HepG2 (cell line): ENCODE measurements around the gene NAT14.

Experiments used
- ATRX ChIP-seq: sonication (generic); formaldehyde crosslinking; IDR thresholded peaks from 2 replicates; pipeline ENCODE4 v1.4.0; 2020; ENCODE audit warnings: missing genetic modification reagents, borderline replicate concordance
- EEA1 ChIP-seq: sonication (generic); formaldehyde crosslinking; IDR thresholded peaks from 2 replicates; pipeline ENCODE4 v1.5.1; 2020; ENCODE audit warnings: mild to moderate bottlenecking, missing genetic modification reagents, borderline replicate concordance
- EP300 ChIP-seq, 3 experiments: sonication (generic) in 1 of 3; formaldehyde crosslinking in 1 of 3; IDR thresholded peaks; 2 replicates each; pipeline versions ENCODE4 v1.5.1 to v1.6.1; 2011 to 2020; ENCODE audit warnings: low read depth in 2 of 3, low read length in 2 of 3, borderline replicate concordance in 1 of 3, improper control_type of control experiment in 1 of 3, mild to moderate bottlenecking in 1 of 3, missing genetic modification reagents in 1 of 3, moderate library complexity in 1 of 3
- EZH2 ChIP-seq: conservative IDR thresholded peaks from 2 replicates; pipeline ENCODE4 v1.6.1; 2012; ENCODE audit warnings: mild to moderate bottlenecking, low read depth, low read length, moderate library complexity
- MAX ChIP-seq: IDR thresholded peaks from 2 replicates; pipeline ENCODE4 v1.6.1; 2012; ENCODE audit warnings: inconsistent platforms
- POLR2A ChIP-seq, 2 experiments: IDR thresholded peaks; 2 replicates each; pipeline ENCODE4 v1.6.1; 2011; ENCODE audit warnings: low read depth in 2 of 2, low read length in 2 of 2, mild to moderate bottlenecking in 1 of 2, moderate library complexity in 1 of 2; ENCODE audit not compliant: insufficient read depth in 1 of 2
- STAG1 ChIP-seq: sonication (generic); formaldehyde crosslinking; IDR thresholded peaks from 2 replicates; pipeline ENCODE4 v1.4.0; 2020; ENCODE audit warnings: missing genetic modification reagents
- ZBTB33 ChIP-seq: sonication (generic); formaldehyde crosslinking; IDR thresholded peaks from 2 replicates; pipeline ENCODE4 v1.4.0; 2020; ENCODE audit warnings: missing genetic modification reagents
- ZBTB34 ChIP-seq: sonication (generic); formaldehyde crosslinking; IDR thresholded peaks from 2 replicates; pipeline ENCODE4 v1.8.0; 2022; ENCODE audit warnings: mild to moderate bottlenecking, missing genetic modification reagents

DNA sequence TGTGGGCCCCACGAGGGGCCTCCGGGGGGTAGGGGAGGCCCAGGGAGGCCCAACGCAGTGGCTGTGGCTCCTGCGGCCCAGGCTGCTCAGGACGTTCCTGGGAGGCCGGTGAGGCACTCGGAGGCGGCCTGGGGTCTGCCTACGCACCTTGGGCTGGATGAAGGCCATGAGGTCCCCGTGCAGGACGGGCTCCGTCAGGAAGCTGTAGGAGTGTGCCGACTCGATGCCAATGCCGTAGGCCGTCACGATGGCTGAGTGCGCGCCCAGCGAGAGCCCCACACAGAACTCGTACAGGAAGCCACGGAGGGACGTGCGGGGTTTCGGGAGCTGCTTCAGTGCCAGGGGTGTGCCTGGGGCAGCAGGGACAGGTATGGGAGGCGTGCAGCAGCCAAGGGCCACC is 46.0 kb downstream of the NAT14 start:
- no peak for TF ChIP-seq EZH2
- TF ChIP-seq POLR2A (IDR thresholded peaks at IDR 0.05; ENCODE audit: insufficient read depth in 1 of 2, low read depth in 2 of 2, low read length in 2 of 2) = no peak
- TF ChIP-seq STAG1 (CRISPR knock-in tag) = no peak
- no peak for TF ChIP-seq EEA1 (CRISPR knock-in tag)
- no peak for TF ChIP-seq ZBTB34 (CRISPR knock-in tag)
- no peak for TF ChIP-seq ATRX (CRISPR knock-in tag)
- no peak for TF ChIP-seq ZBTB33 (CRISPR knock-in tag)
- TF ChIP-seq MAX = no peak
- no peak for TF ChIP-seq EP300 (IDR thresholded peaks at IDR 0.05; ENCODE audit: low read depth in 2 of 2, low read length in 2 of 2)
- TF ChIP-seq EP300 (CRISPR knock-in tag; IDR thresholded peaks at IDR 0.05; ENCODE audit: borderline replicate concordance) = no peak
